Measurements from ENCODE around the gene CEACAM6.
"Not testable (repeated sequence)": the region's sequence is repeated elsewhere in the genome, so short reads cannot be mapped to it uniquely, and the experiment has no call there.

The CEACAM6 gene

DNA sequence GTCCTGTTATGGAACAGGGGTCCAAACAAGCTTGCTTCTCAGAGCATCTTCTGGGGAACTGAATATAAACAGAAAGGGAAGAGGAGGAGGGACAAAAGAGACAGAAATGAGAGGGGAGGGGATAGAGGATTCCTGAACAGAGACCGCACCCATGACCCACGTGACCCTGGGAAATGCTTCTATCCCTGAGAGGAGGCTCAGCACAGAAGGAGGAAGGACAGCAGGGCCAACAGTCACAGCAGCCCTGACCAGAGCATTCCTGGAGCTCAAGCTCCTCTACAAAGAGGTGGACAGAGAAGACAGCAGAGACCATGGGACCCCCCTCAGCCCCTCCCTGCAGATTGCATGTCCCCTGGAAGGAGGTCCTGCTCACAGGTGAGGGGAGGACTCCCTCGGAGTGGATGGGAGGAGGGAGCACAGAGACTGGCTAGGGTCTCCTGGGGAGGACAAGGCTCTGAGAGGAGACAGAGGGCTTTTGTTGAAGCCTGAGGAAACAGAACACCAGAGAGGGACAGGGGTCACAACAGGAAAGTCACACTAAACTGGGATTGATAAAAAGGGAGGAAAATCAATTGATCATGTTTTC, at the start of gene CEACAM6:
TSS of gene CEACAM6 (plus strand) at position 203 of the 586 bp plus-strand sequence. CDS start at position 312, 109 bp downstream.
- DNase-seq = no peak

GRCh38 chr19:41706741-41707501, 48.4 kb upstream of the CEACAM6 start:
- peak; percentile 67 for DNase-seq

- DNase-seq = no peak
These were observed 47.9 kb upstream of the CEACAM6 start for GRCh38 chr19:41707502-41707812.

DNA sequence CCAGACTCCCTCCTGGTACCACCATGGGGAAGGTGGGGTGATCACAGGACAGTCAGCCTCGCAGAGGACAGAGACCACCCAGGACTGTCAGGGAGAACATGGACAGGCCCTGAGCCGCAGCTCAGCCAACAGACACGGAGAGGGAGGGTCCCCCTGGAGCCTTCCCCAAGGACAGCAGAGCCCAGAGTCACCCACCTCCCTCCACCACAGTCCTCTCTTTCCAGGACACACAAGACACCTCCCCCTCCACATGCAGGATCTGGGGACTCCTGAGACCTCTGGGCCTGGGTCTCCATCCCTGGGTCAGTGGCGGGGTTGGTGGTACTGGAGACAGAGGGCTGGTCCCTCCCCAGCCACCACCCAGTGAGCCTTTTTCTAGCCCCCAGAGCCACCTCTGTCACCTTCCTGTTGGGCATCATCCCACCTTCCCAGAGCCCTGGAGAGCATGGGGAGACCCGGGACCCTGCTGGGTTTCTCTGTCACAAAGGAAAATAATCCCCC, 47.4 kb upstream of the CEACAM6 start:
- DNase-seq = no peak

DNA sequence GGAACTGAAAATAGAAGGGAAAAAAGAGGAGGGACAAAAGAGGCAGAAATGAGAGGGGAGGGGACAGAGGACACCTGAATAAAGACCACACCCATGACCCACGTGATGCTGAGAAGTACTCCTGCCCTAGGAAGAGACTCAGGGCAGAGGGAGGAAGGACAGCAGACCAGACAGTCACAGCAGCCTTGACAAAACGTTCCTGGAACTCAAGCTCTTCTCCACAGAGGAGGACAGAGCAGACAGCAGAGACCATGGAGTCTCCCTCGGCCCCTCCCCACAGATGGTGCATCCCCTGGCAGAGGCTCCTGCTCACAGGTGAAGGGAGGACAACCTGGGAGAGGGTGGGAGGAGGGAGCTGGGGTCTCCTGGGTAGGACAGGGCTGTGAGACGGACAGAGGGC, 46.8 kb upstream of the CEACAM6 start, which contains the start of gene CEACAM5:
TSS of gene CEACAM5 (plus strand) at position 146 of the 400 bp plus-strand sequence. CDS start at position 252, 106 bp downstream.
- no peak for DNase-seq

GRCh38 chr19:41709516-41709915, 45.8 kb upstream of the CEACAM6 start:
- not testable (repeated sequence) for DNase-seq

DNA sequence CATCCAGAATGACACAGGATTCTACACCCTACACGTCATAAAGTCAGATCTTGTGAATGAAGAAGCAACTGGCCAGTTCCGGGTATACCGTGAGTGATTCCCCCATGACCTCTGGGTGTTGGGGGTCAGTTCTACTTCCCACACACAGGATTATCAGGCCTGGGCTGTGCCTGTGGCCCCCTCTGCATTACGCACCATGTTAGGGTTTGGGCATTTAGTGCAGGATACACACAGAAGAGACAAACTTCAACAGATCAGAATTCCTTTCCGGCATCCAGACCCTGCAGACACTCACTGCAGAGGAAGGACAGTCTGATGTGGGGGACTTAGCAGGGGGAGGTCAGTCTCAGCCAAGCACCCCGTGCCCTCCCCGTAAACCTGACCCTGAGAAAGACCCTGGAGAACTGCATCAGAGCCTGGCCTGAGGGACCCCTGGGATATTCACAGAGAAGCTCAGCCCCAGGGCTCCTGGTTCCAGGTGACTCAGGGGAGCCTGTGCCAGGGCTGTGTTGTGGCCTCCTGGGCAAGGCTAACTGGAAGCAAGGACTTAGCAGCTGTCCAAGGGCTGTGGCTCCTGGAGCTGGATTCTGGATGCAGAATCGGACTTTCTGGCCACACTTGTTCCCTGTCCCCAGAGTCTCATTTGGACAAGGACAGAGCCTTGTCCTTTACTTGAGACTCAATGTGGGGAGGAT, 45.2 kb upstream of the CEACAM6 start:
- no peak for DNase-seq

- no peak for DNase-seq
These were observed 43.7 kb upstream of the CEACAM6 start for GRCh38 chr19:41711376-41712261.

- no peak for DNase-seq
These were observed 40.7 kb upstream of the CEACAM6 start for GRCh38 chr19:41714598-41714997.

- no peak for DNase-seq
These were observed 36.6 kb upstream of the CEACAM6 start for GRCh38 chr19:41718761-41719160.

DNA sequence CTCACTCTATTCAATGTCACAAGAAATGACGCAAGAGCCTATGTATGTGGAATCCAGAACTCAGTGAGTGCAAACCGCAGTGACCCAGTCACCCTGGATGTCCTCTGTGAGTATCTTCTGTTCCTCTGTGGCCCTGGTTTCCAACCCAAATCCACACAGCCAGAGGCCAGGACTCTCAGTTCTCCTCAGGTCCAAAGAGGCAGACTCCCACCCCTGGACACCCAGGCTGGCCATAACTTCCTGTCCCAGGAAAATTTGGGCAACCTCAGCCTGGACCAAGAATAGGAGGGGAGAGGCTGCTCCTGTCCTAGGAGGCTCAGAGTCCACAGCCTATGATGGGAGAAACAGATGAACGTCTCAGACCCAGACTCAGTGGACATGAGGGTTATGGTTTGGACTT, 35.2 kb upstream of the CEACAM6 start:
- DNase-seq = no peak

DNA sequence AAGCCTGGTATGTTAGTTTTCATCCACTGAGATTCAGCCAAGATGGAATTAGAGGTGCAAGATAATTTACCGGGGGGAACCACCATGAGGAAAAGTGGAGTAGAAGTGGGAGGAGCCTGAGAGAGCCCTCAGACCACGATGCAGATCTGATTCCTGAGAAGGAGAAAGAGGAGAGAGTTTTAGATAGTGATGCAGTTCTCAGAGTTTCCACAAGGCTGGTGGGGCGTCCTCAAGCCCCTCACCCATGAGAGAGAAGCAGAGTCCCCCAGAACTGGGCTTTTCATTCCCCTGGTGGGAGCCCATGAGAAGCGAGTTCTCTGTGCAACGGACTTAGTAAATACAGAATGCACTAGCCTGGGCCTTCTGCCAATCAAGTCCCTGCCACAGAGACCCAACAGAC, 28.8 kb upstream of the CEACAM6 start:
- DNase-seq = no peak

- no peak for DNase-seq
These were observed 21.2 kb upstream of the CEACAM6 start for GRCh38 chr19:41734156-41734555.

DNA sequence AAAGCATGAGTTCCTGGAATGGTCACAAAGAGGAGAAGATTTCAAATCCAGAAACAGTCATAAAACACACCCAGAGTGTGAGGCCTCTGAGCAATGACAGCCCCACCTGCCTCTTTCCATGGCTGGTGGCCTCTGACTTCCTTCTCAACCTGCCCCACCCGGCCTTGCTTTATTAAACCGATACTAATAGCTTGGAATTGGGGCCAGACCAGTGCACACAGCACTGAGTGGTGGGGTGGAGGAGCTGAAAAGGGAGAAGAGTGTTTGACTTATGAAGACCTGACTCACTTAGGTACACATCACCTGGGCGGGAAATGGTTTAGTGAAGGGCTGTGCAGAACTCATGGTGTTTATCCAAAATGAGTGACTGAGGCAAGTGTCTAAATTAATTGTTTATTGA, 20.7 kb upstream of the CEACAM6 start:
- DNase-seq = no peak

- DNase-seq = no peak
These were observed 20.2 kb upstream of the CEACAM6 start for GRCh38 chr19:41735071-41735600.

GRCh38 chr19:41739361-41739760, 16.0 kb upstream of the CEACAM6 start:
- no peak for DNase-seq

DNA sequence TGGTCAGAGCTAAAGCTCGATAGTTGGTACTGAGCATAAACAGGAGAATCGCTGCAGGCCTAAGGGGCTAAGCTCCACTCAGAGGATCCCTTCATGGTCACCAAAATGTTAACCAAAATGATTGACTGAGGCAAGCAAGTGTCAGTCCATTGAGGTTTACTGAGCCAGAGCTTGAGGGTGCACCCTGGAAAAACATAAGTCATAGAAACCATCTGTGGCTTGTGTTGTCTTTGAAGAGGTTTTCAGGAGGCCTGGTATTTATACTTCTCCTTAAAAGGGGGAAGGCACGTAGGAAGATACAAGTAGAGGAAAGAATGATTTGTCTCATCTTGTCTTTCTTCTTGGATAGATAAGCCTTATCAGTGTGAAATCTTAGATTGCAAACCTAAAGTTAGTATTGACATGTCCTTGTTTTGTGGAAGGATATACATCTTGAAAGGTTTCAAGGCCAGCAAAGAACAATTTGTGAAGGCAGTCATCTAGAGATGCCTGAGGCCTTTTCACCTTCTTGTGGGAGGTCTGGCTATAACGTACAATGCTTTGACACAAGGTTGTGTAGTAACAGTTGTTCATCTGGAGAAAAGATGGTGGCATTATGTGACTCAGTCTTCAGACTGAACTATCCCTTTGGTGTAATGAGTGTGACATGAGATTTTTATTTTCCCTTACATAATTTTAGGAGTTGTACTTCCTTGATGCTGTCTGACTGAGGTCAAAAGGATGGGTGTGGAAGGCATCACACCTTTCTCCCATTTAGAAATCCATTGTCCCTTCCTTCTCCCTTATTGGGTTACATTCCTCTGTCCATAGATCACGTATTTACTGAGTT, 14.7 kb upstream of the CEACAM6 start:
- no peak for DNase-seq

DNA sequence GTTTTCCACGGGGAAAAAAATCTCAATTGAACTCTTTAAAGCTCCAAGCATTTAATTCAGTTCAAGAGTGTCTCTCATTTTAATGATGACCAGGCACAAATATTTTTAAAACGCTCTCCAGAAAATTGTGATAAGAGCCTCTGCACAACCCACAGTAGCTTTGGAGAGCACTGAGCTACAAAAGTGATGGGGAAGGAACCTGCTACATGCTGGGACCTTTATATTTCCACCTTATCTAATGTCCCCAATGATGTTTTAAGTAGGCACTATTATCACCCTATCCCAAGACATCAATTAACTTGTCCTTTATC, 14.1 kb upstream of the CEACAM6 start:
- no peak for DNase-seq

- DNase-seq = no peak
These were observed 10.5 kb upstream of the CEACAM6 start for GRCh38 chr19:41744850-41745249.

- DNase-seq = no peak
These were observed 9.6 kb upstream of the CEACAM6 start for GRCh38 chr19:41745756-41746155.

DNA sequence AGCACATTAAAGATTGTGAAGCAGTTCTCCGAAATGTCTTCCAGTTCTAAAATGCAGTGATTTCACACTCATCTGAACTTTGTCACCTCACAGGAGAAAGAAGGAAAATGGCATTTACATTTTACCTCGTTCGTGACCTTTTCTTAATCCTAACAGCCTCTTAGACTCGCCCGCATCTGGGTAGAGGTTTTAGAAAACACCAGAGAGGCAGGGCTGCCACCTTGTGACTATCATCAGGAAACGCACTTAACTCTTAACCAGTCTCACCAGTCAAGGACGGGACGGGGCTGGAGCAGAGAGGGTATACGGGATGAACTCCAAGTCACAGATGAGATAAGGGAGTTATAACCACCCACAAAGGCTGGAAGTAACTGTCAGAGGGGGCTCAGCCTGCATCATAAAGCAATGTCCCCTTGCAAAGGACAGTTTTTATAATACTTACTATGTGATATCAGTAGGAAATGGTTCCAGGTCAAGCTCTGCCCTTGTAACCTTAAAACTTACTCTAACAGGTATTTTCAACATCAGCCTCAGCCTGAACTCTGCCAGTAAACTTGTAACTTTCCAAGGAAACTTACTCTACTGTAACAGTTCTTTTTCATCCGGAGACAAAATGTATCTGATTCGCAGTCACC, 8.6 kb upstream of the CEACAM6 start:
- DNase-seq = peak; percentile 40

Measured in stimulated activated CD4-positive, alpha-beta T cell treated with anti-CD3 and anti-CD28 coated beads, Interleukin-12 subunit alpha, Interleukin-12 subunit beta, amount 100 ng/mL, for 4 hours (primary cell).